Loucy (cell line): ENCODE measurements around the gene GALNT7.

Source experiments
- CTCF ChIP-seq: fragments of 200-600 bp; sonication (generic); conservative IDR thresholded peaks from 2 replicates; pipeline ENCODE4 v1.5.1; 2014; ENCODE audit warnings: mild to moderate bottlenecking, antibody characterized with exemption, low read length
- EZH2phosphoT487 ChIP-seq: fragments of 200-600 bp; IDR thresholded peaks from 2 replicates; pipeline ENCODE4 v1.6.1; 2018; ENCODE audit warnings: antibody characterized with exemption, mild to moderate bottlenecking, moderate library complexity, borderline replicate concordance

GRCh38 chr4:173328236-173328901, 159.8 kb downstream of the GALNT7 start:
- TF ChIP-seq EZH2phosphoT487 (no peak), CTCF (no peak)
